Liver (tissue), 3 donors: ENCODE data around the gene OR2Y1.

Experiments used
- EGR1 ChIP-seq, 2 donors: IDR thresholded peaks; 2 replicates each; pipeline ENCODE4 v1.6.1; 2016 to 2018; ENCODE audit warnings: antibody characterized with exemption in 2 of 2, low read depth in 2 of 2
- FOXA1 ChIP-seq: IDR thresholded peaks from 2 replicates; pipeline ENCODE4 v1.6.1; 2016; ENCODE audit warnings: antibody characterized with exemption
- HNF4A ChIP-seq, 2 donors: conservative IDR thresholded peaks; 2 replicates each; pipeline ENCODE4 v1.6.1; 2016; ENCODE audit warnings: antibody characterized with exemption in 2 of 2, mild to moderate bottlenecking in 2 of 2
- JUND ChIP-seq, 2 donors: IDR thresholded peaks; 2 replicates each; pipeline ENCODE4 v1.6.1; 2016; ENCODE audit warnings: antibody characterized with exemption in 2 of 2
- MAX ChIP-seq: IDR thresholded peaks from 2 replicates; pipeline ENCODE4 v1.6.1; 2016; ENCODE audit warnings: antibody characterized with exemption
- RAD21 ChIP-seq, 2 donors: IDR thresholded peaks; 2 replicates each; pipeline ENCODE4 v1.6.1; 2016; ENCODE audit warnings: antibody characterized with exemption in 2 of 2, mild to moderate bottlenecking in 2 of 2
- REST ChIP-seq: IDR thresholded peaks from 2 replicates; pipeline ENCODE4 v1.6.1; 2016; ENCODE audit warnings: antibody characterized with exemption, mild to moderate bottlenecking
- RXRA ChIP-seq, 2 donors: IDR thresholded peaks; 2 replicates each; pipeline ENCODE4 v1.6.1; 2017 to 2018; ENCODE audit warnings: antibody characterized with exemption in 2 of 2, mild to moderate bottlenecking in 1 of 2
- SP1 ChIP-seq: IDR thresholded peaks from 2 replicates; pipeline ENCODE4 v1.6.1; 2018; ENCODE audit warnings: antibody characterized with exemption, mild to moderate bottlenecking
- TAF1 ChIP-seq: conservative IDR thresholded peaks from 2 replicates; pipeline ENCODE4 v1.6.1; 2016; ENCODE audit warnings: antibody characterized with exemption, mild to moderate bottlenecking
- YY1 ChIP-seq: IDR thresholded peaks from 2 replicates; pipeline ENCODE4 v1.6.1; 2016; ENCODE audit warnings: antibody characterized with exemption, mild to moderate bottlenecking
- TF ChIP-seq, protein P1 (sequence below): fragments of 150-350 bp; IDR thresholded peaks from 2 replicates; pipeline ENCODE4 v1.5.1; 2017; ENCODE audit warnings: improper control_type of control experiment, low read depth, low read length; ENCODE audit not compliant: missing input control
- TF ChIP-seq, protein P2 (sequence below): IDR thresholded peaks from 2 replicates; pipeline ENCODE4 v1.6.1; 2016; ENCODE audit warnings: antibody characterized with exemption
- donor health status: healthy.
- donor health status: healthy.

- TF ChIP-seq, protein P1, sequence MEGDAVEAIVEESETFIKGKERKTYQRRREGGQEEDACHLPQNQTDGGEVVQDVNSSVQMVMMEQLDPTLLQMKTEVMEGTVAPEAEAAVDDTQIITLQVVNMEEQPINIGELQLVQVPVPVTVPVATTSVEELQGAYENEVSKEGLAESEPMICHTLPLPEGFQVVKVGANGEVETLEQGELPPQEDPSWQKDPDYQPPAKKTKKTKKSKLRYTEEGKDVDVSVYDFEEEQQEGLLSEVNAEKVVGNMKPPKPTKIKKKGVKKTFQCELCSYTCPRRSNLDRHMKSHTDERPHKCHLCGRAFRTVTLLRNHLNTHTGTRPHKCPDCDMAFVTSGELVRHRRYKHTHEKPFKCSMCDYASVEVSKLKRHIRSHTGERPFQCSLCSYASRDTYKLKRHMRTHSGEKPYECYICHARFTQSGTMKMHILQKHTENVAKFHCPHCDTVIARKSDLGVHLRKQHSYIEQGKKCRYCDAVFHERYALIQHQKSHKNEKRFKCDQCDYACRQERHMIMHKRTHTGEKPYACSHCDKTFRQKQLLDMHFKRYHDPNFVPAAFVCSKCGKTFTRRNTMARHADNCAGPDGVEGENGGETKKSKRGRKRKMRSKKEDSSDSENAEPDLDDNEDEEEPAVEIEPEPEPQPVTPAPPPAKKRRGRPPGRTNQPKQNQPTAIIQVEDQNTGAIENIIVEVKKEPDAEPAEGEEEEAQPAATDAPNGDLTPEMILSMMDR: no peak
- TF ChIP-seq JUND (IDR thresholded peaks at IDR 0.05) (no peak), SP1 (no peak), RAD21 (IDR thresholded peaks at IDR 0.05) (no peak), TAF1 (no peak), REST (no peak), HNF4A (conservative IDR thresholded peaks at IDR 0.05) (no peak), MAX (no peak), YY1 (no peak), RXRA (IDR thresholded peaks at IDR 0.05) (no peak), EGR1 (IDR thresholded peaks at IDR 0.05; ENCODE audit: low read depth in 2 of 2) (no peak), FOXA1 (no peak)
- TF ChIP-seq, protein P2, sequence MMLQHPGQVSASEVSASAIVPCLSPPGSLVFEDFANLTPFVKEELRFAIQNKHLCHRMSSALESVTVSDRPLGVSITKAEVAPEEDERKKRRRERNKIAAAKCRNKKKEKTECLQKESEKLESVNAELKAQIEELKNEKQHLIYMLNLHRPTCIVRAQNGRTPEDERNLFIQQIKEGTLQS: no peak
These were observed 40.8 kb downstream of the OR2Y1 start for GRCh38 chr5:180699042-180699441.
